Activated T-cell treated with anti-CD3 and anti-CD28 coated beads for 4 hours (primary cell): ENCODE data around the gene RARS2.

Experiments used
- DNase-seq: peaks from one replicate; pipeline ENCODE4 v3.0.0-alpha.2; 2020

Gene RARS2

GRCh38 chr6:87573307-87574024 is 16.3 kb downstream of the RARS2 start:
- DNase-seq = no peak

GRCh38 chr6:87572883-87573282 is 16.9 kb downstream of the RARS2 start:
- no peak for DNase-seq

- no peak for DNase-seq
Measured at GRCh38 chr6:87572021-87572420, 17.8 kb downstream of the RARS2 start.

- DNase-seq = no peak
Measured at GRCh38 chr6:87561017-87561416, 28.8 kb downstream of the RARS2 start.

- DNase-seq = no peak
Measured at GRCh38 chr6:87558446-87558845, 31.3 kb downstream of the RARS2 start.

- DNase-seq = no peak
Measured at GRCh38 chr6:87555506-87555905, 34.3 kb downstream of the RARS2 start.

- no peak for DNase-seq
Measured at GRCh38 chr6:87553159-87553765, 36.5 kb downstream of the RARS2 start.

GRCh38 chr6:87551799-87552198 is 38.0 kb downstream of the RARS2 start:
- DNase-seq = no peak

GRCh38 chr6:87544474-87544735 is 45.4 kb downstream of the RARS2 start:
- no peak for DNase-seq

- no peak for DNase-seq
Measured at GRCh38 chr6:87543696-87544473, 45.9 kb downstream of the RARS2 start.

- no peak for DNase-seq
Measured at GRCh38 chr6:87541744-87542143, 48.0 kb downstream of the RARS2 start.

- DNase-seq = no peak
Measured at GRCh38 chr6:87541041-87541440, 48.7 kb downstream of the RARS2 start.

GRCh38 chr6:87540539-87540938 is 49.2 kb downstream of the RARS2 start:
- no peak for DNase-seq

GRCh38 chr6:87539554-87539953 is 50.2 kb downstream of the RARS2 start:
- DNase-seq = no peak

- no peak for DNase-seq
Measured at GRCh38 chr6:87538510-87539260, 51.1 kb downstream of the RARS2 start.

GRCh38 chr6:87534377-87535047 is 55.3 kb downstream of the RARS2 start:
- DNase-seq = no peak

GRCh38 chr6:87529221-87529620 is 60.6 kb downstream of the RARS2 start:
- DNase-seq = no peak

- no peak for DNase-seq
Measured at GRCh38 chr6:87522686-87523085, 67.1 kb downstream of the RARS2 start.

GRCh38 chr6:87518453-87518852 is 71.3 kb downstream of the RARS2 start:
- no peak for DNase-seq

- no peak for DNase-seq
Measured at GRCh38 chr6:87514831-87515230, 75.0 kb downstream of the RARS2 start.

GRCh38 chr6:87504441-87504840 is 85.3 kb downstream of the RARS2 start:
- no peak for DNase-seq

GRCh38 chr6:87501809-87502572 is 87.8 kb downstream of the RARS2 start:
- DNase-seq = no peak
